Astrocyte of the cerebellum (primary cell): Measurements from ENCODE around the gene HEBP2.

Experiments used
- DNase-seq: peaks from one replicate; pipeline ENCODE4 v3.0.0-alpha.2; 2011; ENCODE audit warnings: low read depth
- H3K4me3 ChIP-seq: 2 replicates; pipeline ENCODE4 v1.5.1; 2011; ENCODE audit warnings: mild to moderate bottlenecking, low read depth, low read length, moderate library complexity
- in situ Hi-C: cut with HindIII; loops from 2 replicates; pipeline ENCODE4 v1.10.0; 2017; ENCODE audit warnings: low sequenced_read_pairs
- TF ChIP-seq, protein P1 (sequence below): IDR thresholded peaks from 2 replicates; pipeline ENCODE4 v1.5.1; 2012; ENCODE audit warnings: low read length, low read depth, moderate library complexity, mild to moderate bottlenecking; ENCODE audit errors: missing control alignments

The HEBP2 gene

DNA sequence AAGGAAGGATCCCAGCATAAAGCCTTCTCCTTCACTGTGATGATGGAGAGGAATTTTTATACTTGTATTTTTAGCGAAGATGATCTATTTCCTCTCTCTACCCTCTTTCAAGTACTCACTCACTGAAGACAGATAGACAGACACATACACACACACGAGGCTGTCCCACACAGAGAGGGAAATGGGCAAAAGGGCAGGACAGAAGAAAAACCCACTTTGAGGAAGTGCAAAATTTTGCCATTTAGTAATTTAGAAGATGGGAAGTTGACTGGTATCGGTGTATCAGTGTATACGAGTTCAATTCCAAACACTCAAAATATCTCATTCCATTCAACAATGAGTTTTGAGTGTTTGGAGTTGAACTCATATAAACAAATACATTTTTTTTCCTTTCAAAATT, 30.9 kb downstream of the HEBP2 start:
- no peak for DNase-seq
- H3K4me3 ChIP-seq = no peak overlapping the region
- TF ChIP-seq, protein P1, sequence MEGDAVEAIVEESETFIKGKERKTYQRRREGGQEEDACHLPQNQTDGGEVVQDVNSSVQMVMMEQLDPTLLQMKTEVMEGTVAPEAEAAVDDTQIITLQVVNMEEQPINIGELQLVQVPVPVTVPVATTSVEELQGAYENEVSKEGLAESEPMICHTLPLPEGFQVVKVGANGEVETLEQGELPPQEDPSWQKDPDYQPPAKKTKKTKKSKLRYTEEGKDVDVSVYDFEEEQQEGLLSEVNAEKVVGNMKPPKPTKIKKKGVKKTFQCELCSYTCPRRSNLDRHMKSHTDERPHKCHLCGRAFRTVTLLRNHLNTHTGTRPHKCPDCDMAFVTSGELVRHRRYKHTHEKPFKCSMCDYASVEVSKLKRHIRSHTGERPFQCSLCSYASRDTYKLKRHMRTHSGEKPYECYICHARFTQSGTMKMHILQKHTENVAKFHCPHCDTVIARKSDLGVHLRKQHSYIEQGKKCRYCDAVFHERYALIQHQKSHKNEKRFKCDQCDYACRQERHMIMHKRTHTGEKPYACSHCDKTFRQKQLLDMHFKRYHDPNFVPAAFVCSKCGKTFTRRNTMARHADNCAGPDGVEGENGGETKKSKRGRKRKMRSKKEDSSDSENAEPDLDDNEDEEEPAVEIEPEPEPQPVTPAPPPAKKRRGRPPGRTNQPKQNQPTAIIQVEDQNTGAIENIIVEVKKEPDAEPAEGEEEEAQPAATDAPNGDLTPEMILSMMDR = no peak
- in situ Hi-C loops = no loop called here

DNA sequence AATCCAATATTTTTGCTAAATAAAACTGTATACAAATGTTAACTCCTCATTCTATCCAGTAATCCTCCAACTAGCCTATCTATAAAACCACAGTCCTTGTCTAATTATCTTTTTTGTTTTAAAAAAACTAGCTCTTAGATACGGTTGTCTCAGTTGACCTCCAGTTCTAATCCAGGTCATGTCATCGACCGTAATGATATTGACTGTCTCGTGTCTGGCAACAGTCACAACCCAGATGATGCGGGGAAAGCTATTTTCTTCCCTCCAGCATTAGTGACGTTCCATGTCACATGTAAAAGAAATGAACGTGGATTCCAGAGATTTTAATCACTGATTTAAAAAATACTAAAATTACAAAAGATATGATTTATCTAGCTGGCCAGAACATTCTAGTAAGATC, 35.5 kb downstream of the HEBP2 start:
- H3K4me3 ChIP-seq = no peak overlapping the region
- TF ChIP-seq, protein P1 = no peak
- DNase-seq = no peak
- in situ Hi-C loops = no loop called here

DNA sequence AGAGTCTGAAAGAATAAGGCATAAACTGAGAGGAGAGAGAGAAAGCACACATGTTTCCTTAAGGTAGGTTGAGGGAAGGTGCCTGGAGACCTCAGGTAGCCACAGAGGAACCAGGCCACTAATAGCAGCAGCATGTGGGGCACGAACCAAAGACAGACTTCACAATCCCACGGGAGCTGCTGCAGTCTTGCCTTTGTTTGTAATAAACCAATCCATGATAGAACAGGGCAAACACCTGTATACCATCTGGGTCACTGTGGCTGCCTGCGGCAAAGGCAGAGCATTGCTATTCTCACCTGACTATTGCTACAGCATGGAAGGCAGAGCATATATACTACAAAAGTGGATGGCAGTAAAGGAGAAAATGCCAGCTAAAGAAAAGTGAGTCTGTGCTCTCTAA, 36.3 kb downstream of the HEBP2 start:
- in situ Hi-C loops = no loop called here
- H3K4me3 ChIP-seq = no peak overlapping the region
- DNase-seq = no peak
- TF ChIP-seq, protein P1 = no peak

DNA sequence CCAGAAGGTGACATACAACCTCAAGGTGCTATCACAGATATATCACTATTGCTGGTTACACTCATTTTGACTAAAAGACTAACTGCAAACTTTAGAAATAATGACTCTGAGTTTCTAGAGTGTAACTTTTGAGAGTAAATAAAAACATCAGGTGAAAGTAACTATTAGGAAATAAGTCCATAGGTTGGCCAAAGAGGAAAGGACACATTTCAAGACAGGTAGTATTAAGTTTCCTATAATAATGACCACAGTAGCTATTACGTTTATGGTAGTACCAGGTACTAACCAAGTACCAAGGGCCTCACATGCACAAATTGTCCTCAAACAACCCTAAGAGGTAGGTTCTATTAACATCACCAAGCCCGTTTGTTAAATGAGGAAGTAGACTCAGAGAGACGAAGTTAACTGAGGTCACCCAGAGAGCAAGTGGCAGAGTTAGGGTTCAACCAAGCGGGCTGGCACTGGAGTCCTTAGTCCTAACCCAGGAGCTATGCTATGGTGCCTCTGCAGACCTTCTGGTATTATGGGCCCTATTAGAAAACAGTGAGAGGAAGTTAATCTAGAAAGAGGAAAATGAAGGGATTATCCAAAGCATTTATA, 36.8 kb downstream of the HEBP2 start:
- in situ Hi-C loops = no loop called here
- TF ChIP-seq, protein P1 = no peak
- no peak for DNase-seq
- H3K4me3 ChIP-seq = no peak overlapping the region

DNA sequence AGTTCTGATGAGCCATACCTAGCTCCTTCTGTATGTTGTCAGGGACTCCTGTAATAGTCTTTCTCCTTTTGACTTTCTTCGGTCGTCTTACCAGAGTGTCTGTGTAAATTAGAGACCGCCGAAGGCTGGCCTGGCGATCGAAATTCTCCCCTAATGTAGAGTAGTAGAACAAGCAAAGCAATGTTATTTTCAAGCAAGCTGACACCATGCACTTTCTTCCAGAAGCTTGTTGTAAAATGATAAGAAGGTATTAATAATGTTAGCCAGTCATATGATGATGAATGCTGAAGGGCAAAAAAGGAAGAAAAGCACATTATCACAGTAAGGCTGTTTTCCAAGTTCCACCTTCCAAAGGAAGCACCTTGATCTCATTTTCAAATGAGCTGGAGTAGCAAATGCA, 37.9 kb downstream of the HEBP2 start:
- H3K4me3 ChIP-seq = no peak overlapping the region
- TF ChIP-seq, protein P1 = no peak
- in situ Hi-C loops = no loop called here
- no peak for DNase-seq

DNA sequence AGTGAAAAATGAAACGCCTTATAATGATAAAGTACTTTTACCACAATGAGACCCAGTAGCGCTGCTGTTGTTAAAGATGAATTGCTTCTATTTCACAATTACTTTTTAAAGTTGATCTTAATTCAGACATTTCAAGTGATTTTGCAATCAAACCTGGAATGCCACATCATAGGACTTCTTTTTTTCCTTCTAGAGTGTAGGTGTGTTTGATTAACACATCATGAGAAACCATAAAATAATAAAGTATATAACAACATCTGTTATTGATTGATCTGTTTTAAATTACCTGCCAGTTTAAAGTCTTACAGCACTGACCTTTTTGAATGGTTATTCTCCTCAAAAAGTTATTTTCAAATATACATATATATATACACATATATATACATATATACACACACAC, 38.6 kb downstream of the HEBP2 start:
- DNase-seq = no peak
- in situ Hi-C loops = no loop called here
- no peak overlapping the region for H3K4me3 ChIP-seq
- TF ChIP-seq, protein P1 = no peak
